Measurements from ENCODE around the gene PRKCI.
"Not testable (repeated sequence)": the region's sequence is repeated elsewhere in the genome, so short reads cannot be mapped to it uniquely, and the experiment has no call there.

The PRKCI gene

GRCh38 chr3:170290194-170290593, 68.0 kb downstream of the PRKCI start:
- DNase-seq (ENCODE audit: low read depth in 2 of 2), result no peak

- no peak for DNase-seq (ENCODE audit: low read depth in 2 of 2)
Measured at GRCh38 chr3:170295586-170295985, 73.4 kb downstream of the PRKCI start.

- no peak for DNase-seq (ENCODE audit: low read depth in 2 of 2)
Measured at GRCh38 chr3:170296703-170297102, 74.5 kb downstream of the PRKCI start.

GRCh38 chr3:170301405-170301804, 79.2 kb downstream of the PRKCI start:
- DNase-seq (ENCODE audit: low read depth in 2 of 2), result no peak

- DNase-seq (ENCODE audit: low read depth in 2 of 2), result no peak
Measured at GRCh38 chr3:170302008-170302407, 79.8 kb downstream of the PRKCI start.

GRCh38 chr3:170306015-170306414, 83.8 kb downstream of the PRKCI start:
- DNase-seq (ENCODE audit: low read depth in 2 of 2), result no peak

- no peak for DNase-seq (ENCODE audit: low read depth in 2 of 2)
Measured at GRCh38 chr3:170307671-170308405, 85.6 kb downstream of the PRKCI start.

GRCh38 chr3:170309046-170309445, 86.8 kb downstream of the PRKCI start:
- DNase-seq (ENCODE audit: low read depth in 2 of 2), result no peak

- no peak for DNase-seq (ENCODE audit: low read depth in 2 of 2)
Measured at GRCh38 chr3:170317954-170318353, 95.7 kb downstream of the PRKCI start.

- no peak for DNase-seq (ENCODE audit: low read depth in 2 of 2)
Measured at GRCh38 chr3:170320461-170321121, 98.4 kb downstream of the PRKCI start.

- DNase-seq (ENCODE audit: low read depth in 2 of 2), result no peak
Measured at GRCh38 chr3:170321321-170322034, 99.3 kb downstream of the PRKCI start.

GRCh38 chr3:170322566-170323269, 100.5 kb downstream of the PRKCI start:
- no peak for DNase-seq (ENCODE audit: low read depth in 2 of 2)

- DNase-seq (ENCODE audit: low read depth in 2 of 2), result no peak
Measured at GRCh38 chr3:170323331-170323730, 101.1 kb downstream of the PRKCI start.

GRCh38 chr3:170324962-170325361, 102.7 kb downstream of the PRKCI start:
- no peak for DNase-seq (ENCODE audit: low read depth in 2 of 2)

- DNase-seq (ENCODE audit: low read depth in 2 of 2), result no peak
Measured at GRCh38 chr3:170327040-170327808, 105.0 kb downstream of the PRKCI start.

- DNase-seq (ENCODE audit: low read depth in 2 of 2), result not testable (repeated sequence)
Measured at GRCh38 chr3:170327868-170328548, 105.8 kb downstream of the PRKCI start.

- DNase-seq (ENCODE audit: low read depth in 2 of 2), result no peak
Measured at GRCh38 chr3:170330366-170330765, 108.1 kb downstream of the PRKCI start.

- DNase-seq (ENCODE audit: low read depth in 2 of 2), result no peak
Measured at GRCh38 chr3:170331143-170331542, 108.9 kb downstream of the PRKCI start.

- no peak for DNase-seq (ENCODE audit: low read depth in 2 of 2)
Measured at GRCh38 chr3:170337420-170337819, 115.2 kb downstream of the PRKCI start.

- no peak for DNase-seq (ENCODE audit: low read depth in 2 of 2)
Measured at GRCh38 chr3:170338690-170339340, 116.6 kb downstream of the PRKCI start.
